Progenitor cell of endocrine pancreas (in vitro differentiated cells): ENCODE data around the gene CLIC5. TPM values are rescaled to one million over a fixed set of nuclear protein-coding genes. Genes with fewer than 3 reads are reported as not detected.

ENCODE experiments used
- DNase-seq: peaks from one replicate; pipeline ENCODE4 v3.0.0; 2021; ENCODE audit warnings: low spot score; ENCODE audit not compliant: unreplicated experiment
- H3K27ac Mint-ChIP-seq: 2 replicates; pipeline ENCODE4 v1.8.0; 2021; ENCODE audit warnings: mild to moderate bottlenecking, moderate library complexity, mixed read lengths
- H3K27me3 Mint-ChIP-seq: 2 replicates; pipeline ENCODE4 v1.8.0; 2021; ENCODE audit warnings: mixed read lengths
- H3K36me3 Mint-ChIP-seq: 2 replicates; pipeline ENCODE4 v1.8.0; 2022; ENCODE audit warnings: mixed read lengths; ENCODE audit not compliant: insufficient read depth
- H3K4me1 Mint-ChIP-seq: 2 replicates; pipeline ENCODE4 v1.8.0; 2021; ENCODE audit warnings: low read depth, mixed read lengths
- H3K4me3 Mint-ChIP-seq: 2 replicates; pipeline ENCODE4 v1.8.0; 2021; ENCODE audit warnings: low read depth, mild to moderate bottlenecking, moderate library complexity, mixed read lengths
- H3K9me3 Mint-ChIP-seq: 2 replicates; pipeline ENCODE4 v1.8.0; 2021; ENCODE audit warnings: low read depth, mixed read lengths
- CTCF ChIP-seq: fragments of 200-600 bp; sonication (generic); IDR thresholded peaks from one replicate; pipeline ENCODE4 v1.5.0; 2021; ENCODE audit warnings: antibody characterized with exemption, mild to moderate bottlenecking; ENCODE audit not compliant: unreplicated experiment
- total RNA-seq: library from RNA; stranded (reverse); gene quantifications from 2 replicates; pipeline ENCODE4 v1.2.1, GENCODE V29; 2021

The CLIC5 gene
- total RNA-seq, 1 donor from 2014 or later: 35.9 TPM

- Mint-ChIP-seq H3K27ac (no peak overlapping the region), H3K4me3 (no peak overlapping the region), H3K4me1 (peaks cover 7% of the 10 kb centered on the region)
Observed at GRCh38 chr6:46035242-46035641, 19.6 kb upstream of the CLIC5 start.

GRCh38 chr6:46032110-46032998 lies 16.7 kb upstream of the CLIC5 start:
- Mint-ChIP-seq H3K4me3 (no peak overlapping the region), H3K36me3 (no peaks in the 10 kb centered on the region), H3K9me3 (no peaks in the 10 kb centered on the region), H3K27ac (no peak overlapping the region), H3K4me1 (peaks cover 7% of the 10 kb centered on the region), H3K27me3 (no peaks in the 10 kb centered on the region)
- TF ChIP-seq CTCF: no peak
- DNase-seq: no peak

More at GRCh38 chr6:46035242-46035641, 19.6 kb upstream of the CLIC5 start:
- Mint-ChIP-seq H3K9me3 (no peaks in the 10 kb centered on the region), H3K27me3 (no peaks in the 10 kb centered on the region), H3K36me3 (no peaks in the 10 kb centered on the region)
- DNase-seq: no peak
- no peak for TF ChIP-seq CTCF

- Mint-ChIP-seq H3K36me3 (peaks cover 4% of the 10 kb centered on the region), H3K4me1 (no peaks in the 10 kb centered on the region), H3K4me3 (no peak overlapping the region), H3K27ac (no peak overlapping the region), H3K27me3 (no peaks in the 10 kb centered on the region), H3K9me3 (no peaks in the 10 kb centered on the region)
- DNase-seq: no peak
- TF ChIP-seq CTCF: no peak
Observed at GRCh38 chr6:46029602-46030001, 13.9 kb upstream of the CLIC5 start.

- Mint-ChIP-seq H3K4me1 (no peaks in the 10 kb centered on the region), H3K27ac (no peak overlapping the region), H3K36me3 (peaks cover 7% of the 10 kb centered on the region), H3K9me3 (peaks cover 3% of the 10 kb centered on the region), H3K4me3 (no peak overlapping the region), H3K27me3 (no peaks in the 10 kb centered on the region)
- TF ChIP-seq CTCF: no peak
- no peak for DNase-seq
Observed at GRCh38 chr6:46026307-46026706, 10.6 kb upstream of the CLIC5 start.

- Mint-ChIP-seq H3K9me3 (peaks cover 3% of the 10 kb centered on the region), H3K4me1 (no peaks in the 10 kb centered on the region), H3K27me3 (no peaks in the 10 kb centered on the region), H3K27ac (no peak overlapping the region), H3K4me3 (no peak overlapping the region), H3K36me3 (peaks cover 7% of the 10 kb centered on the region)
- DNase-seq: no peak
- no peak for TF ChIP-seq CTCF
Observed at GRCh38 chr6:46025573-46025972, 9.9 kb upstream of the CLIC5 start.
